ENCODE results near the gene GPC6.

DNA sequence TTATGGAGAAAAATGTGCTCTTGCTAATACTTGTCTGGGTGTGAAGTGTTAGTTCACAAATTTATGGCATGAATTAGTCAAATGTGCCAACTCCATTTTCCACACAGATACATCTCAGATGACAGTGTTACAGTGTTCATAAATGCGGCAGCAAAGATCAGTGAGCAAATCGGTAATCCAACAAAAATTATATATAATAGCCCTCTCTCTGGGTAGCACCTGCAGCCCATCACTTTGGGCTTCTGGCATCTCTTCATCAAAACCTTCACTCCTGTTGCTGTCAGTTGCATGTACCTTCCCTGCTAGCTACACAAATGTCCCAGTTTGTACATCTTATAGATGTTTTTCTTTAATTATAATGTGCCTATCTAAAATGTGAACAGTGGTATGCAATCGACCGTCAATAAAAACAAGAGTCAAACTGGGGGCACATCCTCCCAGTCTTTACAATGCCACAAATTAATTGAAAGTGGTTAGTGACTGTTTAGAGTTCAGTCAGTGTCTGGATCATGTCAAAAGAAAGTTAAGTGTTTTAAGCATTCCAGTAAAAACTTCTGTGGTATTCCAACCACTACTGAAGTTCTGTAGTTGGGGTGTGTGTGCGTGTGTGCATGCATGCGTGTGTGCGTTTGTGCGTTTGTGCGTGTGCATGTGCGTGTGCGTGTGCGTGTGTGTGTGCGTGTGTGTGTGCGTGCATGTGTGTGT, 804.0 kb downstream of the GPC6 start:
- TF ChIP-seq ATF3 (IDR thresholded peaks at IDR 0.05): no peak
- no peak for TF ChIP-seq REST (IDR thresholded peaks at IDR 0.05)

Measured in liver (tissue), 2 donors.